Measurements from ENCODE around the gene NAP1L5.

NAP1L5 gene

GRCh38 chr4:88681209-88681608, 16.4 kb downstream of the NAP1L5 start:
- H3K27ac Mint-ChIP-seq (ENCODE audit: low read depth) = no peak overlapping the region
- peaks cover 32% of the 10 kb centered on the region for H3K36me3 Mint-ChIP-seq (ENCODE audit: insufficient read depth)
- no peak for DNase-seq (ENCODE audit: low spot score in 2 of 2)
- no peak overlapping the region for H3K4me3 Mint-ChIP-seq
- ATAC-seq (replicated peaks; ENCODE audit: extremely low read depth, poor library complexity, severe bottlenecking) = no peak
- H3K4me1 Mint-ChIP-seq = no peaks in the 10 kb centered on the region
- H3K27me3 Mint-ChIP-seq = no peaks in the 10 kb centered on the region
- no peaks in the 10 kb centered on the region for H3K9me3 Mint-ChIP-seq

GRCh38 chr4:88675543-88675942, 22.1 kb downstream of the NAP1L5 start:
- DNase-seq (ENCODE audit: low spot score in 2 of 2) = no peak
- no peak overlapping the region for H3K27ac Mint-ChIP-seq (ENCODE audit: low read depth)
- H3K4me1 Mint-ChIP-seq = no peaks in the 10 kb centered on the region
- no peak overlapping the region for H3K4me3 Mint-ChIP-seq
- peaks cover 30% of the 10 kb centered on the region for H3K36me3 Mint-ChIP-seq (ENCODE audit: insufficient read depth)
- H3K9me3 Mint-ChIP-seq = no peaks in the 10 kb centered on the region
- no peaks in the 10 kb centered on the region for H3K27me3 Mint-ChIP-seq
- no peak for ATAC-seq (replicated peaks; ENCODE audit: extremely low read depth, poor library complexity, severe bottlenecking)

GRCh38 chr4:88674979-88675378, 22.6 kb downstream of the NAP1L5 start:
- no peak overlapping the region for H3K4me3 Mint-ChIP-seq
- DNase-seq (ENCODE audit: low spot score in 2 of 2) (no peak), ATAC-seq (replicated peaks; ENCODE audit: extremely low read depth, poor library complexity, severe bottlenecking) (no peak)
- no peaks in the 10 kb centered on the region for H3K9me3 Mint-ChIP-seq
- no peak overlapping the region for H3K27ac Mint-ChIP-seq (ENCODE audit: low read depth)
- peaks cover 33% of the 10 kb centered on the region for H3K36me3 Mint-ChIP-seq (ENCODE audit: insufficient read depth)
- H3K27me3 Mint-ChIP-seq = no peaks in the 10 kb centered on the region
- H3K4me1 Mint-ChIP-seq = no peaks in the 10 kb centered on the region

DNA sequence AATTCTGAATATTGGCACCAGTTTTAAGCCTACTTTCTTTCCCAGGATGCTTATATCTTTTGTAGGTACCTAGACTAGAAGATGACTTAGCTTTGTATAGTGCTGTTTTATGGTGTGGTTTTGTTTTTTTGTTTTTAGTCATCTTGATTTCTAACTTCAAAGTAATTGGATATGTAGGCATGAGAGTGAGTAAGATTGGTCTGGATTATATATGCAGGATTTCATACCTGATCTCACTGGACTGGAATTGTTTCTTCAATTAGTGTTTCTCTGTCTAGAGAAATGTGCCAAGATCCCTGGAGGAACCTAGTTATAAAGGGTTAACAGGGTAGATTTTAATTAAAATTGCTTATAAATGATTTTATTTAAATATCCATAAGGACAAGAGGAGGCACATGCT, 23.1 kb downstream of the NAP1L5 start:
- Mint-ChIP-seq H3K27ac (ENCODE audit: low read depth) (no peak overlapping the region), H3K4me1 (no peaks in the 10 kb centered on the region), H3K27me3 (no peaks in the 10 kb centered on the region), H3K4me3 (no peak overlapping the region), H3K36me3 (ENCODE audit: insufficient read depth) (peaks cover 30% of the 10 kb centered on the region), H3K9me3 (no peaks in the 10 kb centered on the region)
- ATAC-seq (replicated peaks; ENCODE audit: extremely low read depth, poor library complexity, severe bottlenecking) (no peak), DNase-seq (ENCODE audit: low spot score in 2 of 2) (no peak)

DNA sequence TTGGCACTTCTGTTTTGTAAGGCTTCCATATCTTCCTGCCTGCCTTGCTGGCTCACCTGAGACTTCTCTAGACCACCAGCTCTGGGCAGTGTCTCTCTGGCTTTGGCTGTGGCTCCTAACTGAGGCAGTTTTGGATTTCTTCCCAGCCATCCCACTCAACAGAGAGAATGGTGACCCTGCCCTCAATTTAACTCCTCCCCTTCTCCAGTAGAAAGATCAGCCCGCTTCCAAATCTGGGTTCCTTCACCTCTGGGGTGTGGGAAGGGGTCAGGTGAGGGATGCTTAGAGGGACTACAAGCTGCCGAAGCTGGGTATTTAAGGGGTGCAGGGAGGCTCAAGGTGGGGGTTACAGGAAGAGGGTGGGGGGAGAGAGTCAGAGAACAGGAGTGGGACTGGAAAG, 23.7 kb downstream of the NAP1L5 start:
- no peak overlapping the region for H3K4me3 Mint-ChIP-seq

DNA sequence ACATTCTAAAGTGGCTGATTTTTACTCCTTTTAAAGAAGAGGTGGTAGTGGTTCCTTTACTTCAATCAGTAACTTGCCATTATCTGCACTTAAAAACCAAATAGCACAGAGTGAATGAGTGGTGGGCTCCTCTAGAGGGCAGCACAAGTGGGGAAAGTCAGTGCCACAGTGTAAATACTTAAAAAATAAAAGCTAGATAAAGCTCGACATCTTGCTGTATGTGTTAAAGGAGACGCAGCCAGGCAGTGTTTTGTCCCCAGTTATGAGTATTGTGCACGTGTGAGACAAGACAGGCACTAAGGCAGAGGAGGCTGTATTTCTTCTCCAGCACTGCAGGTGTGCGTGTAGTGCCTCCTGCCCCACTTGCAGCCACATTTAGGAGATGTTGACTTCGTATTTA, 24.6 kb downstream of the NAP1L5 start:
- H3K36me3 Mint-ChIP-seq (ENCODE audit: insufficient read depth) = peaks cover 31% of the 10 kb centered on the region
- H3K27ac Mint-ChIP-seq (ENCODE audit: low read depth) = peak overlapping the region; percentile 59
- ATAC-seq (replicated peaks; ENCODE audit: extremely low read depth, poor library complexity, severe bottlenecking) = peak; percentile 46
- DNase-seq (ENCODE audit: low spot score in 2 of 2) = no peak
- no peak overlapping the region for H3K4me3 Mint-ChIP-seq
- no peaks in the 10 kb centered on the region for H3K4me1 Mint-ChIP-seq
- no peaks in the 10 kb centered on the region for H3K9me3 Mint-ChIP-seq
- no peaks in the 10 kb centered on the region for H3K27me3 Mint-ChIP-seq

More for the DNA sequence above, 23.7 kb downstream of the NAP1L5 start:
- peaks cover 27% of the 10 kb centered on the region for H3K36me3 Mint-ChIP-seq (ENCODE audit: insufficient read depth)
- H3K27me3 Mint-ChIP-seq = no peaks in the 10 kb centered on the region
- H3K9me3 Mint-ChIP-seq = no peaks in the 10 kb centered on the region
- DNase-seq (ENCODE audit: low spot score in 2 of 2) = no peak
- H3K4me1 Mint-ChIP-seq = no peaks in the 10 kb centered on the region
- H3K27ac Mint-ChIP-seq (ENCODE audit: low read depth) = no peak overlapping the region
- no peak for ATAC-seq (replicated peaks; ENCODE audit: extremely low read depth, poor library complexity, severe bottlenecking)

- Mint-ChIP-seq H3K9me3 (no peaks in the 10 kb centered on the region), H3K27me3 (no peaks in the 10 kb centered on the region), H3K36me3 (ENCODE audit: insufficient read depth) (peaks cover 18% of the 10 kb centered on the region), H3K4me1 (no peaks in the 10 kb centered on the region), H3K4me3 (no peak overlapping the region), H3K27ac (ENCODE audit: low read depth) (no peak overlapping the region)
- no peak for ATAC-seq (replicated peaks; ENCODE audit: extremely low read depth, poor library complexity, severe bottlenecking)
- DNase-seq (ENCODE audit: low spot score in 2 of 2) = no peak
Measured at GRCh38 chr4:88661739-88662138, 35.9 kb downstream of the NAP1L5 start.

- Mint-ChIP-seq H3K36me3 (ENCODE audit: insufficient read depth) (peaks cover 23% of the 10 kb centered on the region), H3K27me3 (no peaks in the 10 kb centered on the region), H3K27ac (ENCODE audit: low read depth) (no peak overlapping the region), H3K4me1 (no peaks in the 10 kb centered on the region), H3K9me3 (no peaks in the 10 kb centered on the region), H3K4me3 (no peak overlapping the region)
- ATAC-seq (replicated peaks; ENCODE audit: extremely low read depth, poor library complexity, severe bottlenecking) (no peak), DNase-seq (ENCODE audit: low spot score in 2 of 2) (no peak)
Measured at GRCh38 chr4:88660446-88661294, 37.0 kb downstream of the NAP1L5 start.

DNA sequence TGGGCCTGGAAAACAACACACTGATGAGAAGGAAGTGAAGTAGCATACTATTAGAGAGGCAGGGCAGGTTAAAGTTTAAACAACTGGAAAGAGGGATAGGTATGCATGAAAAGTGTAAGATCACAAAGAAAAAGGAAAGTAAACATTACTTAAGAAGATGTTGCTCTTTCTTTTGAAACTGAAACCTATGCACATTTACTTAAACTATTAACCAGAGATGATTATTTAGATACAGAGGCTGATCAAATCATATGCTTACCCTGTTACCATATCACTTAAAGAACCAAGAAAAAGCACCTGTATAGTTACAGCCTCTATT, 37.8 kb downstream of the NAP1L5 start:
- Mint-ChIP-seq H3K36me3 (ENCODE audit: insufficient read depth) (peaks cover 28% of the 10 kb centered on the region), H3K27me3 (no peaks in the 10 kb centered on the region), H3K4me3 (no peak overlapping the region), H3K9me3 (no peaks in the 10 kb centered on the region), H3K4me1 (no peaks in the 10 kb centered on the region), H3K27ac (ENCODE audit: low read depth) (no peak overlapping the region)
- no peak for DNase-seq (ENCODE audit: low spot score in 2 of 2)
- no peak for ATAC-seq (replicated peaks; ENCODE audit: extremely low read depth, poor library complexity, severe bottlenecking)

DNA sequence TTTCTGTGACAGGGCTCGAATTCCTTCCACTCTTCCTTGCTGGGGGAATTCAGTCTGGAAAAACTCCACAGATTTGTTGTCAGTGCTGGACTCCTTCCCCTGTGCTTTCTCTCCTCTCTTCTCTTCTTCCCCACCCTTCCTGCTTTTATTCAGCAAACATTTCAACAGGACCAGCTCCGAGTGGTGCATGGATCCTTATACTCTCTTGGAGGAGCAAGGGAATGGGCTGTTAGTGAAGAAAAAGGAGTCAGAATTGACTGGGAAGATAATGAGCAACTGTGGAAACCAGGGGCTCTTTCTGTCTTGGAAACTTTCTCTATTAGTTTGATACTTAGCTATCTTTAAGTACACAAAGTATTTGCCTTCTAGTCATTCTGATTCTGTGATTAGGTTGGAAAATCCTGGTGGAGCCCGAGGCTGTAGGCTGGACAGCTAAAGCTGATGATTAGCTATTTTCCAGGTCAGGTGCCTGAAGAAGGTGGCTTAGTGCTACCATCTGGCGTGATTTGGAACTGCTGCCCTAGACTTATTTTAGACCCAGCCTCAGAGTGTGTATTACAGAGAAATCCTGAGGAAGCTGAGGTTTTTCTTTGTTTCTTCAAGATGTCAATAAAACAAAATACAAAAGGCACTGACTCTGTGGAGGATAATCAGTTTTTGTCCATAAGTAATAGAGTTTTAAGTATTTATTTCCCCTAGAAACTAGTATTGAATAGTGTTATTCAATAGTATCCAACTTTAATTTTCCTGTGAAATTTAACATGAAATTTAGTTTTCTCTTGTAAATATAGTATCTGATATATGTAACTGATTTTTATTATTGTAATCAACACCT, 38.4 kb downstream of the NAP1L5 start:
- no peak overlapping the region for H3K4me3 Mint-ChIP-seq
- H3K9me3 Mint-ChIP-seq = no peaks in the 10 kb centered on the region
- H3K36me3 Mint-ChIP-seq (ENCODE audit: insufficient read depth) = peaks cover 29% of the 10 kb centered on the region
- no peaks in the 10 kb centered on the region for H3K4me1 Mint-ChIP-seq
- DNase-seq (ENCODE audit: low spot score in 2 of 2) (no peak), ATAC-seq (replicated peaks; ENCODE audit: extremely low read depth, poor library complexity, severe bottlenecking) (no peak)
- H3K27me3 Mint-ChIP-seq = no peaks in the 10 kb centered on the region
- H3K27ac Mint-ChIP-seq (ENCODE audit: low read depth) = no peak overlapping the region

- Mint-ChIP-seq H3K4me3 (no peak overlapping the region), H3K4me1 (peaks cover 14% of the 10 kb centered on the region), H3K36me3 (ENCODE audit: insufficient read depth) (peaks cover 29% of the 10 kb centered on the region), H3K27me3 (no peaks in the 10 kb centered on the region), H3K27ac (ENCODE audit: low read depth) (no peak overlapping the region), H3K9me3 (no peaks in the 10 kb centered on the region)
- no peak for ATAC-seq (replicated peaks; ENCODE audit: extremely low read depth, poor library complexity, severe bottlenecking)
- no peak for DNase-seq (ENCODE audit: low spot score in 2 of 2)
Measured at GRCh38 chr4:88655226-88655625, 42.4 kb downstream of the NAP1L5 start.

- Mint-ChIP-seq H3K36me3 (ENCODE audit: insufficient read depth) (peaks cover 27% of the 10 kb centered on the region), H3K4me3 (no peak overlapping the region), H3K9me3 (no peaks in the 10 kb centered on the region), H3K27me3 (no peaks in the 10 kb centered on the region), H3K4me1 (peaks cover 21% of the 10 kb centered on the region), H3K27ac (ENCODE audit: low read depth) (peak overlapping the region; percentile 49)
- DNase-seq (ENCODE audit: low spot score in 2 of 2) (no peak), ATAC-seq (replicated peaks; ENCODE audit: extremely low read depth, poor library complexity, severe bottlenecking) (no peak)
Measured at GRCh38 chr4:88653371-88653946, 44.2 kb downstream of the NAP1L5 start.

GRCh38 chr4:88649716-88650115, 47.9 kb downstream of the NAP1L5 start:
- H3K27me3 Mint-ChIP-seq = no peaks in the 10 kb centered on the region
- no peak overlapping the region for H3K27ac Mint-ChIP-seq (ENCODE audit: low read depth)
- no peak overlapping the region for H3K4me3 Mint-ChIP-seq
- no peak for ATAC-seq (replicated peaks; ENCODE audit: extremely low read depth, poor library complexity, severe bottlenecking)
- H3K9me3 Mint-ChIP-seq = no peaks in the 10 kb centered on the region
- no peak for DNase-seq (ENCODE audit: low spot score in 2 of 2)
- peaks cover 49% of the 10 kb centered on the region for H3K4me1 Mint-ChIP-seq
- peaks cover 13% of the 10 kb centered on the region for H3K36me3 Mint-ChIP-seq (ENCODE audit: insufficient read depth)

All from central memory CD8-positive, alpha-beta T cell (primary cell).